SK-N-SH treated with all-trans-retinoic acid at 6 μM for 48 hours (cell line): ENCODE data around the gene TMEM244.

ENCODE experiments used
- ARNTL ChIP-seq: fragments of 450-650 bp; formaldehyde crosslinking; IDR thresholded peaks from 2 replicates; pipeline ENCODE4 v1.5.0; 2020; ENCODE audit warnings: low read depth, mild to moderate bottlenecking, moderate library complexity, borderline replicate concordance
- CSDC2 ChIP-seq: fragments of 250-450 bp; sonication (Bioruptor Pico); IDR thresholded peaks from 2 replicates; pipeline ENCODE4 v1.5.0; 2020; ENCODE audit warnings: mild to moderate bottlenecking, moderate library complexity
- ESRRG ChIP-seq: fragments of 250-450 bp; sonication (Bioruptor Pico); IDR thresholded peaks from 2 replicates; pipeline ENCODE4 v1.6.1; 2021; ENCODE audit warnings: mild to moderate bottlenecking
- GLIS3 ChIP-seq: fragments of 250-450 bp; sonication (Bioruptor Pico); IDR thresholded peaks from 2 replicates; pipeline ENCODE4 v1.5.0; 2020; ENCODE audit warnings: mild to moderate bottlenecking, moderate library complexity
- PATZ1 ChIP-seq: fragments of 250-450 bp; sonication (Bioruptor Pico); IDR thresholded peaks from 2 replicates; pipeline ENCODE4 v1.8.0; 2020; ENCODE audit warnings: mild to moderate bottlenecking, moderate library complexity, borderline replicate concordance
- RARB ChIP-seq: fragments of 250-450 bp; sonication (Bioruptor Pico); IDR thresholded peaks from 2 replicates; pipeline ENCODE4 v1.8.0; 2021; ENCODE audit warnings: mild to moderate bottlenecking, moderate library complexity
- TCF4 ChIP-seq: fragments of 250-450 bp; sonication (Bioruptor Pico); IDR thresholded peaks from 2 replicates; pipeline ENCODE4 v1.8.0; 2021; ENCODE audit warnings: mild to moderate bottlenecking, moderate library complexity, borderline replicate concordance
- ZFP3 ChIP-seq: fragments of 250-450 bp; sonication (Bioruptor Pico); IDR thresholded peaks from 2 replicates; pipeline ENCODE4 v1.5.0; 2020; ENCODE audit warnings: mild to moderate bottlenecking, moderate library complexity

- TF ChIP-seq CSDC2 (CRISPR knock-in tag) (no peak), TCF4 (no peak), RARB (CRISPR knock-in tag) (no peak), PATZ1 (CRISPR knock-in tag) (no peak), ARNTL (no peak), ESRRG (CRISPR knock-in tag) (no peak), ZFP3 (CRISPR knock-in tag) (no peak), GLIS3 (no peak)
Measured at GRCh38 chr6:129866688-129867087, 5.6 kb upstream of the TMEM244 start.
